Panc1 (cell line): ENCODE measurements around the gene PLCXD1. TPM values are rescaled to one million over a fixed set of nuclear protein-coding genes. Genes with fewer than 3 reads are reported as not detected.

Experiments
- ATAC-seq: fragments of 200-7000 bp; cut with Tn5 transposase; 2 replicates; pipeline ENCODE4 v1.9.1; 2020; ENCODE audit warnings: mild to moderate bottlenecking, moderate library complexity
- BruUV-seq: library from RNA; stranded (reverse); fragments of 400-500 nt; replicated peaks from 2 replicates; lab custom pipeline; 2021; lab: Mats Ljungman, UMichigan
- CTCF ChIA-PET: fragments of 300-600 bp; sonication (Branson Sonifier 250); formaldehyde crosslinking; loops from one replicate; lab custom pipeline; 2022; ENCODE audit warnings: antibody characterized with exemption; lab: Charles Lee
- POLR2A ChIA-PET: fragments of 300-600 bp; sonication (Branson Sonifier 250); formaldehyde crosslinking; loops from one replicate; lab custom pipeline; 2022; ENCODE audit warnings: antibody characterized with exemption; lab: Charles Lee
- DNase-seq: peaks from one replicate; pipeline ENCODE4 v3.0.0-alpha.2; 2010; ENCODE audit warnings: low read depth, low spot score
- H3K27ac ChIP-seq: 2 replicates; pipeline ENCODE4 v1.5.1; 2011; ENCODE audit warnings: mild to moderate bottlenecking, low read length, inconsistent platforms
- H3K27me3 ChIP-seq: fragments of 200-500 bp; sonication (Bioruptor generic); 2 replicates; pipeline ENCODE4 v1.6.0; 2014; ENCODE audit warnings: low read length, inconsistent platforms; ENCODE audit not compliant: control insufficient read depth, insufficient read depth
- H3K36me3 ChIP-seq: fragments of 200-500 bp; sonication (Bioruptor generic); 2 replicates; pipeline ENCODE4 v1.5.1; 2014; ENCODE audit warnings: inconsistent platforms, mild to moderate bottlenecking, low read length, moderate library complexity; ENCODE audit not compliant: control insufficient read depth, insufficient read depth
- H3K4me1 ChIP-seq: 2 replicates; pipeline ENCODE4 v1.5.1; 2011; ENCODE audit warnings: inconsistent platforms, mild to moderate bottlenecking, low read length, moderate library complexity; ENCODE audit not compliant: control insufficient read depth, insufficient read depth
- H3K4me3 ChIP-seq, 2 experiments: 2 replicates each; pipeline ENCODE4 v1.5.1; 2011 to 2012; ENCODE audit warnings: low read depth in 2 of 2, low read length in 2 of 2, mild to moderate bottlenecking in 2 of 2, inconsistent platforms in 1 of 2, moderate library complexity in 1 of 2
- H3K9me3 ChIP-seq: fragments of 200-500 bp; sonication (Bioruptor generic); 2 replicates; pipeline ENCODE4 v1.5.1; 2014; ENCODE audit warnings: low read depth, mild to moderate bottlenecking, inconsistent platforms, low read length, moderate library complexity; ENCODE audit not compliant: control insufficient read depth, insufficient read depth
- POLR2AphosphoS5 ChIP-seq: IDR thresholded peaks from 2 replicates; pipeline ENCODE4 v1.6.1; 2012; ENCODE audit warnings: mild to moderate bottlenecking, low read depth, low read length, moderate library complexity
- SIN3A ChIP-seq: IDR thresholded peaks from 2 replicates; pipeline ENCODE4 v1.6.1; 2012; ENCODE audit warnings: low read depth, mild to moderate bottlenecking, low read length, moderate library complexity, borderline replicate concordance; ENCODE audit not compliant: insufficient read depth
- TCF7L2 ChIP-seq: IDR thresholded peaks from 2 replicates; pipeline ENCODE4 v1.6.1; 2011; ENCODE audit warnings: mild to moderate bottlenecking, low read depth, low read length, inconsistent platforms
- in situ Hi-C: cut with HindIII; loops from 2 replicates; pipeline ENCODE4 v1.10.0; 2016; ENCODE audit warnings: low sequenced_read_pairs, low pct_unique_long_range_greater_than_20kb
- intact Hi-C: fragments of 100-400 bp; cut with micrococcal nuclease; formaldehyde crosslinking; loops from one replicate; pipeline ENCODE4 v1.10.0; 2022; ENCODE audit not compliant: unreplicated experiment
- total RNA-seq: library from RNA; stranded (reverse); gene quantifications from one replicate; pipeline ENCODE4 v1.2.1, GENCODE V29; 2021; ENCODE audit not compliant: unreplicated experiment
- TF ChIP-seq, protein P1 (sequence below), 2 experiments: IDR thresholded peaks; 2 replicates each; pipeline ENCODE4 v1.6.1; 2011 to 2012; ENCODE audit warnings: low read depth in 2 of 2, control low read depth in 1 of 2, low read length in 1 of 2, mild to moderate bottlenecking in 1 of 2, moderate library complexity in 1 of 2; ENCODE audit not compliant: insufficient read depth in 1 of 2
- TF ChIP-seq, protein P2 (sequence below): fragments of 450-650 bp; IDR thresholded peaks from 2 replicates; pipeline ENCODE4 v1.5.1; 2017; ENCODE audit warnings: mild to moderate bottlenecking

PLCXD1 gene
- total RNA-seq, 1 experiment from 2014 or later, result 54.9 TPM

DNA sequence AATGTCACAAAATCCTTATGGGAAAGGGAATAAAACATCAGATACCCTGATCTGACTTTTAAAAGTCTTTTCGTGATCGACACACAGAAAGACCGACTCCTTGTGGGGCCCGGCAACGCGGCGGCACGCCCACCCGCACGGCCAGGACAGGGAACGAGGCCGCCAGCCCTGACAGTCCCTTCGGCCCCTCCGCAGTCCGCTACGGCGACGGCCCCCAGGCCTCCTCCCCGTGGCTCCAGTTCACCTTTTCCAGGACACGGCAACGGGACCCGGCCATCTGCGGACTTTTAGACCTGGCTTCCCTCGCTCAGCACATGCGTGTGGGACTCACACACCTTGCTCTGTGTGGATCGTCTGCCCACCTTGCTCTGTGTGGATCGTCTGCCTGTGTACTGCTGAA, 71.0 kb downstream of the PLCXD1 start:
- H3K36me3 ChIP-seq, result no peaks in the 10 kb centered on the region
- H3K27me3 ChIP-seq, result no peaks in the 10 kb centered on the region
- intact Hi-C loops (no loop called here), in situ Hi-C loops (no loop called here)
- CTCF ChIA-PET, result no interaction called here
- no peak overlapping the region for H3K4me3 ChIP-seq
- TF ChIP-seq TCF7L2, result no peak
- TF ChIP-seq POLR2AphosphoS5, result no peak
- TF ChIP-seq, protein P1, sequence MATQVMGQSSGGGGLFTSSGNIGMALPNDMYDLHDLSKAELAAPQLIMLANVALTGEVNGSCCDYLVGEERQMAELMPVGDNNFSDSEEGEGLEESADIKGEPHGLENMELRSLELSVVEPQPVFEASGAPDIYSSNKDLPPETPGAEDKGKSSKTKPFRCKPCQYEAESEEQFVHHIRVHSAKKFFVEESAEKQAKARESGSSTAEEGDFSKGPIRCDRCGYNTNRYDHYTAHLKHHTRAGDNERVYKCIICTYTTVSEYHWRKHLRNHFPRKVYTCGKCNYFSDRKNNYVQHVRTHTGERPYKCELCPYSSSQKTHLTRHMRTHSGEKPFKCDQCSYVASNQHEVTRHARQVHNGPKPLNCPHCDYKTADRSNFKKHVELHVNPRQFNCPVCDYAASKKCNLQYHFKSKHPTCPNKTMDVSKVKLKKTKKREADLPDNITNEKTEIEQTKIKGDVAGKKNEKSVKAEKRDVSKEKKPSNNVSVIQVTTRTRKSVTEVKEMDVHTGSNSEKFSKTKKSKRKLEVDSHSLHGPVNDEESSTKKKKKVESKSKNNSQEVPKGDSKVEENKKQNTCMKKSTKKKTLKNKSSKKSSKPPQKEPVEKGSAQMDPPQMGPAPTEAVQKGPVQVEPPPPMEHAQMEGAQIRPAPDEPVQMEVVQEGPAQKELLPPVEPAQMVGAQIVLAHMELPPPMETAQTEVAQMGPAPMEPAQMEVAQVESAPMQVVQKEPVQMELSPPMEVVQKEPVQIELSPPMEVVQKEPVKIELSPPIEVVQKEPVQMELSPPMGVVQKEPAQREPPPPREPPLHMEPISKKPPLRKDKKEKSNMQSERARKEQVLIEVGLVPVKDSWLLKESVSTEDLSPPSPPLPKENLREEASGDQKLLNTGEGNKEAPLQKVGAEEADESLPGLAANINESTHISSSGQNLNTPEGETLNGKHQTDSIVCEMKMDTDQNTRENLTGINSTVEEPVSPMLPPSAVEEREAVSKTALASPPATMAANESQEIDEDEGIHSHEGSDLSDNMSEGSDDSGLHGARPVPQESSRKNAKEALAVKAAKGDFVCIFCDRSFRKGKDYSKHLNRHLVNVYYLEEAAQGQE (IDR thresholded peaks at IDR 0.05; ENCODE audit: insufficient read depth in 1 of 2, low read depth in 2 of 2, low read length in 1 of 2), result no peak
- TF ChIP-seq, protein P2, sequence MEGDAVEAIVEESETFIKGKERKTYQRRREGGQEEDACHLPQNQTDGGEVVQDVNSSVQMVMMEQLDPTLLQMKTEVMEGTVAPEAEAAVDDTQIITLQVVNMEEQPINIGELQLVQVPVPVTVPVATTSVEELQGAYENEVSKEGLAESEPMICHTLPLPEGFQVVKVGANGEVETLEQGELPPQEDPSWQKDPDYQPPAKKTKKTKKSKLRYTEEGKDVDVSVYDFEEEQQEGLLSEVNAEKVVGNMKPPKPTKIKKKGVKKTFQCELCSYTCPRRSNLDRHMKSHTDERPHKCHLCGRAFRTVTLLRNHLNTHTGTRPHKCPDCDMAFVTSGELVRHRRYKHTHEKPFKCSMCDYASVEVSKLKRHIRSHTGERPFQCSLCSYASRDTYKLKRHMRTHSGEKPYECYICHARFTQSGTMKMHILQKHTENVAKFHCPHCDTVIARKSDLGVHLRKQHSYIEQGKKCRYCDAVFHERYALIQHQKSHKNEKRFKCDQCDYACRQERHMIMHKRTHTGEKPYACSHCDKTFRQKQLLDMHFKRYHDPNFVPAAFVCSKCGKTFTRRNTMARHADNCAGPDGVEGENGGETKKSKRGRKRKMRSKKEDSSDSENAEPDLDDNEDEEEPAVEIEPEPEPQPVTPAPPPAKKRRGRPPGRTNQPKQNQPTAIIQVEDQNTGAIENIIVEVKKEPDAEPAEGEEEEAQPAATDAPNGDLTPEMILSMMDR, result no peak
- TF ChIP-seq SIN3A, result no peak
- BruUV-seq, result no TSS peak
- H3K4me1 ChIP-seq, result no peaks in the 10 kb centered on the region
- ATAC-seq (no peak), DNase-seq (no peak)
- no peaks in the 10 kb centered on the region for H3K9me3 ChIP-seq
- no peak overlapping the region for H3K27ac ChIP-seq
- POLR2A ChIA-PET, result no interaction called here

DNA sequence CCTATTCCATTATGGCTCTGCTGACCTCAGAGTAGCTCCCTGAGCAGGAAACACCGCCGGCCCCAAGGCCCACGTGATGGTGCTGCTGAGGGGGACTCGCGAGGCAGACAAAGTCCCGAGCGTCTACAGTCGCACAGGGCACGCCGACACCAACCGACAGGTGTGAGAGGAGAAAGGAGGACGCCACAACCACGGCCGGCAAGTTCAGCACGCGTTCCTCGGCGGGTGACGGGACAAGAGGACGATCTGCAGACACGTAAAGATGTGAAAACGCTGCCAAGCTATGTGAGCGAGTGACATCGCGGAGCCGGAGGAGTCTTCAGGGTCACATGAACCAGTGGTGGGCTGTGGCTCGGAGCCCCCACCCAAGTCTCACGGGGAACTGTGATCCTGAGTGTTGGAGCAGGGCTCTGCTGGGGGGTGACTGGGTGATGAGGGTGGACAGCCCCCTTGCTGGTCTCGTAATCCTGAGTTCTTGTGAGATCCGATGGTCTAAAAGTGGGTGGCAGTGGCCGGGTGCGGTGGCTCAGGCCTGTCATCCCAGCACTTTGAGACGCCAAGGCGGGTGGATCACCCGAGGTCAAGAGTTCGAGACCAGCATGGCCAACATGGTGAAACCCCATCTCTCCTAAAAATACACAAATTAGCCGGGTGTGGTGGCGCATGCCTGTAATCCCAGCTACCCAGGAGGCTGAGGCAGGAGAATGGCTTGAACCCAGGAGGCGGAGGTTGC, 71.6 kb downstream of the PLCXD1 start:
- DNase-seq (no peak), ATAC-seq (no peak)
- Histone ChIP-seq H3K27ac (no peak overlapping the region), H3K36me3 (no peaks in the 10 kb centered on the region), H3K27me3 (no peaks in the 10 kb centered on the region), H3K4me3 (no peak overlapping the region), H3K4me1 (no peaks in the 10 kb centered on the region), H3K9me3 (no peaks in the 10 kb centered on the region)
- ChIA-PET CTCF (no interaction called here), POLR2A (no interaction called here)
- TF ChIP-seq POLR2AphosphoS5 (no peak), TCF7L2 (no peak), SIN3A (no peak)
- TF ChIP-seq, protein P1 (IDR thresholded peaks at IDR 0.05; ENCODE audit: insufficient read depth in 1 of 2, low read depth in 2 of 2, low read length in 1 of 2), result no peak
- TF ChIP-seq, protein P2, result no peak
- BruUV-seq, result no TSS peak
- in situ Hi-C loops, result no loop called here
- intact Hi-C loops, result no loop called here
